SK-N-SH (cell line): ENCODE results near the gene SCO1. TPM values are rescaled to one million over a fixed set of nuclear protein-coding genes. Genes with fewer than 3 reads are reported as not detected.

Experiments
- CTCF ChIA-PET: fragments of 300-600, 350-600 bp; formaldehyde crosslinking; extraction: SDS; loops from one replicate; lab custom pipeline; 2021; lab: Yijun Ruan, JAX
- POLR2A ChIA-PET: fragments of 350-600 bp; sonication (Branson Sonifier 250); formaldehyde crosslinking; extraction: SDS; loops from one replicate; lab custom pipeline; 2020; ENCODE audit warnings: antibody characterized with exemption, inconsistent platforms; lab: Yijun Ruan, JAX
- DNase-seq: peaks from one replicate; pipeline ENCODE4 v3.0.0; 2012
- H2AFZ ChIP-seq: fragments of 200-600 bp; sonication (generic); 2 replicates; pipeline ENCODE4 v1.8.1; 2016; ENCODE audit warnings: antibody characterized with exemption, mild to moderate bottlenecking, low read depth
- H3F3A ChIP-seq: fragments of 200-600 bp; sonication (generic); replicated peaks from 2 replicates; pipeline ENCODE3; 2016; ENCODE audit warnings: antibody characterized with exemption, mild to moderate bottlenecking; ENCODE audit not compliant: insufficient read depth
- H3K27ac ChIP-seq, 2 experiments: fragments of 200-500 bp in 1 of 2; fragments of 200-600 bp in 1 of 2; sonication (Bioruptor generic) in 1 of 2; sonication (generic), shearing (Covaris generic) in 1 of 2; 2 replicates each; pipeline versions ENCODE4 v1.5.1 to v1.6.1; 2014 to 2016; ENCODE audit warnings: low read depth in 2 of 2, inconsistent platforms in 1 of 2, low read length in 1 of 2, mild to moderate bottlenecking in 1 of 2, mixed read lengths in 1 of 2
- H3K27me3 ChIP-seq: fragments of 200-600 bp; sonication (generic), shearing (Covaris generic); 2 replicates; pipeline ENCODE4 v1.6.1; 2016; ENCODE audit warnings: mixed run types; ENCODE audit not compliant: insufficient read depth
- H3K36me3 ChIP-seq, 2 experiments: fragments of 200-500 bp in 1 of 2; fragments of 200-600 bp in 1 of 2; sonication (Bioruptor generic) in 1 of 2; sonication (generic) in 1 of 2; replicated peaks in 1 of 2; 2 replicates each; pipeline versions ENCODE3 to v1.5.1; 2014 to 2016; ENCODE audit warnings: low read length in 1 of 2, mild to moderate bottlenecking in 1 of 2; ENCODE audit not compliant: insufficient read depth in 2 of 2, control insufficient read depth in 1 of 2
- H3K4me1 ChIP-seq, 2 experiments: fragments of 200-500 bp in 1 of 2; fragments of 200-600 bp in 1 of 2; sonication (Bioruptor generic) in 1 of 2; sonication (generic), shearing (Covaris generic) in 1 of 2; 2 replicates each; pipeline versions ENCODE4 v1.5.1 to v1.6.1; 2014 to 2016; ENCODE audit warnings: low read depth in 1 of 2, low read length in 1 of 2, mixed run types in 1 of 2; ENCODE audit not compliant: insufficient read depth in 2 of 2, control insufficient read depth in 1 of 2
- H3K4me2 ChIP-seq: fragments of 200-600 bp; sonication (generic), shearing (Covaris generic); 2 replicates; pipeline ENCODE4 v1.6.1; 2017; ENCODE audit warnings: mixed run types
- H3K4me3 ChIP-seq, 2 experiments: fragments of 200-500 bp in 1 of 2; fragments of 200-600 bp in 1 of 2; sonication (Bioruptor generic) in 1 of 2; sonication (generic), shearing (Covaris generic) in 1 of 2; 2 replicates each; pipeline versions ENCODE4 v1.5.1 to v1.8.1; 2014 to 2016; ENCODE audit warnings: low read depth in 2 of 2, inconsistent platforms in 1 of 2, low read length in 1 of 2, mild to moderate bottlenecking in 1 of 2, mixed read lengths in 1 of 2, moderate library complexity in 1 of 2
- H3K79me2 ChIP-seq: fragments of 200-600 bp; sonication (generic); 2 replicates; pipeline ENCODE4 v1.8.1; 2017; ENCODE audit warnings: mild to moderate bottlenecking; ENCODE audit not compliant: insufficient read depth
- H3K9ac ChIP-seq: fragments of 200-600 bp; sonication (generic); 2 replicates; pipeline ENCODE4 v1.6.1; 2017; ENCODE audit warnings: mixed run types
- H3K9me2 ChIP-seq: fragments of 200-600 bp; sonication (generic); 2 replicates; pipeline ENCODE4 v1.6.1; 2017; ENCODE audit warnings: mixed run types
- H3K9me3 ChIP-seq: fragments of 200-600 bp; sonication (generic); 2 replicates; pipeline ENCODE4 v1.6.1; 2017; ENCODE audit warnings: mixed run types, mild to moderate bottlenecking, moderate library complexity
- H4K20me1 ChIP-seq: fragments of 200-600 bp; sonication (generic); 2 replicates; pipeline ENCODE4 v1.6.1; 2017; ENCODE audit warnings: mild to moderate bottlenecking, mixed run types; ENCODE audit not compliant: insufficient read depth
- CHD2 ChIP-seq: fragments of 150-350 bp; IDR thresholded peaks from 2 replicates; pipeline ENCODE4 v1.6.1; 2018; ENCODE audit warnings: low read length; ENCODE audit not compliant: partially characterized antibody
- ELF1 ChIP-seq: IDR thresholded peaks from 2 replicates; pipeline ENCODE4 v1.4.0; 2012
- EP300 ChIP-seq, 2 experiments: IDR thresholded peaks; 2 replicates each; pipeline versions ENCODE4 v1.4.0 to v1.6.1; 2012; ENCODE audit warnings: borderline replicate concordance in 1 of 2, low read depth in 1 of 2, low read length in 1 of 2
- EZH2phosphoT487 ChIP-seq: fragments of 200-600 bp; sonication (generic); IDR thresholded peaks from 2 replicates; pipeline ENCODE4 v1.6.1; 2017; ENCODE audit warnings: low read depth, mixed run types, mild to moderate bottlenecking, antibody characterized with exemption, moderate library complexity, borderline replicate concordance
- FOXM1 ChIP-seq: IDR thresholded peaks from 2 replicates; pipeline ENCODE4 v1.4.0; 2012; ENCODE audit warnings: low read depth, mild to moderate bottlenecking
- GATA2 ChIP-seq: sonication (generic); formaldehyde crosslinking; IDR thresholded peaks from 2 replicates; pipeline ENCODE4 v1.5.0; 2020; ENCODE audit warnings: mild to moderate bottlenecking, missing genetic modification reagents
- MEF2A ChIP-seq: IDR thresholded peaks from 2 replicates; pipeline ENCODE4 v1.4.0; 2012; ENCODE audit warnings: low read depth, borderline replicate concordance
- MXI1 ChIP-seq: IDR thresholded peaks from 2 replicates; pipeline ENCODE4 v1.6.1; 2012; ENCODE audit warnings: mild to moderate bottlenecking, low read depth, low read length, improper control_type of control experiment
- NFIC ChIP-seq: IDR thresholded peaks from 2 replicates; pipeline ENCODE4 v1.4.0; 2012; ENCODE audit warnings: borderline replicate concordance
- POLR2AphosphoS5 ChIP-seq: IDR thresholded peaks from 2 replicates; pipeline ENCODE4 v1.6.1; 2012; ENCODE audit warnings: low read depth, low read length
- RAD21 ChIP-seq: IDR thresholded peaks from 2 replicates; pipeline ENCODE4 v1.6.1; 2012; ENCODE audit warnings: mild to moderate bottlenecking, low read length
- RFX5 ChIP-seq: IDR thresholded peaks from 2 replicates; pipeline ENCODE4 v1.6.1; 2012; ENCODE audit warnings: mild to moderate bottlenecking, improper control_type of control experiment, low read length
- RXRA ChIP-seq: IDR thresholded peaks from 2 replicates; pipeline ENCODE4 v1.4.0; 2012; ENCODE audit warnings: low read depth, mild to moderate bottlenecking, borderline replicate concordance
- SIN3A ChIP-seq: IDR thresholded peaks from 2 replicates; pipeline ENCODE4 v1.6.1; 2012; ENCODE audit warnings: low read depth, mild to moderate bottlenecking, low read length, moderate library complexity, borderline replicate concordance
- TAF1 ChIP-seq: IDR thresholded peaks from 2 replicates; pipeline ENCODE4 v1.6.1; 2012; ENCODE audit warnings: low read depth, mild to moderate bottlenecking, low read length, moderate library complexity, borderline replicate concordance
- TCF12 ChIP-seq: IDR thresholded peaks from 2 replicates; pipeline ENCODE4 v1.4.0; 2012
- TEAD4 ChIP-seq: IDR thresholded peaks from 2 replicates; pipeline ENCODE4 v1.4.0; 2012; ENCODE audit warnings: mild to moderate bottlenecking, borderline replicate concordance; ENCODE audit not compliant: insufficient read depth
- YY1 ChIP-seq: IDR thresholded peaks from 2 replicates; pipeline ENCODE4 v1.4.0; 2012; ENCODE audit warnings: low read depth, mild to moderate bottlenecking
- WGBS: methylation state at CpG from one replicate; pipeline ENCODE4 v1.1.6; 2017; ENCODE audit warnings: low lambda C conversion rate; 5-methylcytosine and 5-hydroxymethylcytosine counted together
- polyA plus RNA-seq, 3 experiments: library from polyadenylated mRNA; depleted of rRNA; stranded (reverse); fragments of >200 nt; gene quantifications; 2 replicates each; pipeline ENCODE4 v1.2.3, GENCODE V29; 2012
- TF ChIP-seq, protein P1 (sequence below): IDR thresholded peaks from 2 replicates; pipeline ENCODE4 v1.4.0; 2012; ENCODE audit warnings: low read depth
- TF ChIP-seq, protein P2 (sequence below): IDR thresholded peaks from 2 replicates; pipeline ENCODE4 v1.4.0; 2012; ENCODE audit warnings: low read depth, borderline replicate concordance
- TF ChIP-seq, protein P3 (sequence below): IDR thresholded peaks from 2 replicates; pipeline ENCODE4 v1.4.0; 2012; ENCODE audit warnings: low read depth, borderline replicate concordance
- TF ChIP-seq, protein P4 (sequence below): fragments of 150-350 bp; IDR thresholded peaks from 2 replicates; pipeline ENCODE4 v1.6.1; 2017; ENCODE audit warnings: antibody characterized with exemption, low read length, low read depth, borderline replicate concordance

The SCO1 gene
- polyA plus RNA-seq, 1 of the 3 experiments (the other 2 are of a cell fraction), result 28.6 TPM

DNA sequence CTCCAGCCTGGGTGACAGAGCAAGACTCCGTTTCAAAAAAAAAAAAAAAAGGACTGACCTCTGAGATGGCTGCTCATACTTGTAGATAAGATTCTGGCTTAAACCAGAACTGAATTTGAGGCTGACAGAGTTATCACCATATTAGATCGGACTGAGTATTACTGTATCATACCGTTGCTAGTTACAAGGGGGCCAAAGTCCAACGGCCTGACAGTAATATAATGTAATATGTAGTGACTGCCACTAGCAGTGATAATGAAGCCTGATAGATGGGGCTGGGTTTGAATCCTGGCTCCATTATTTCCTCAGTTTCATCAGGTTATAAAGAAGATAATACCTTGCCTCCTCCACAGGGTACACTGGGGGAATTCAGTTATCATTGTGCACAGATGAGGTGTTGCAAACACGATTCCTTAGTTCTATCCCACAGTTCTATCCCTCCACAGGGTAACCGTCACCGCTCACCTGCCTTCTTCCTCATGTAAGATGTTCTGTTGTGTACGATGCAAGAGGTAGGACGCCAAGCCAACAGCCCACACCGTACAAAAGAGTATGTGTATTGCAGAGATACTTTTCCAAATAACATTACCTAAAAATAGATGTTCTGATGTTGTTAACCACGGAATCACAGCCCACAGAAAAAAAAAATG lies 27.3 kb upstream of the SCO1 start:
- Histone ChIP-seq H3K9me3 (no peaks in the 10 kb centered on the region), H3K27ac (no peak overlapping the region), H3K27me3 (no peaks in the 10 kb centered on the region), H3K9ac (no peak overlapping the region), H3K4me3 (no peak overlapping the region), H3K4me1 (peaks cover 0 to 6% of the 10 kb centered on the region in 2 experiments; a peak in 1 of 4 replicates), H3K4me2 (no peak overlapping the region), H3K9me2 (no peaks in the 10 kb centered on the region), H3K79me2 (no peaks in the 10 kb centered on the region), H2AFZ (no peak overlapping the region), H3F3A (peaks cover 11% of the 10 kb centered on the region), H4K20me1 (no peaks in the 10 kb centered on the region), H3K36me3 (no peaks in the 10 kb centered on the region)
- CTCF ChIA-PET, result no interaction called here
- WGBS, result 79% methylated on average over 11 of the region's 11 CpGs
- POLR2A ChIA-PET, result no interaction called here
- TF ChIP-seq MEF2A, result no peak
- TF ChIP-seq, protein P1, sequence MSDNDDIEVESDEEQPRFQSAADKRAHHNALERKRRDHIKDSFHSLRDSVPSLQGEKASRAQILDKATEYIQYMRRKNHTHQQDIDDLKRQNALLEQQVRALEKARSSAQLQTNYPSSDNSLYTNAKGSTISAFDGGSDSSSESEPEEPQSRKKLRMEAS, result no peak
- no peak for TF ChIP-seq ELF1
- no peak for TF ChIP-seq NFIC
- TF ChIP-seq TAF1, result no peak
- no peak for TF ChIP-seq POLR2AphosphoS5
- no peak for DNase-seq

GRCh38 chr17:10718547-10718946 lies 21.2 kb upstream of the SCO1 start:
- Histone ChIP-seq H3K9me2 (no peaks in the 10 kb centered on the region), H3F3A (no peaks in the 10 kb centered on the region), H3K9me3 (no peaks in the 10 kb centered on the region), H3K79me2 (no peaks in the 10 kb centered on the region), H3K36me3 (no peaks in the 10 kb centered on the region), H4K20me1 (no peaks in the 10 kb centered on the region), H2AFZ (no peak overlapping the region), H3K4me2 (no peak overlapping the region), H3K9ac (no peak overlapping the region), H3K4me3 (no peak overlapping the region), H3K4me1 (no peaks in the 10 kb centered on the region), H3K27ac (no peak overlapping the region), H3K27me3 (no peaks in the 10 kb centered on the region)
- CTCF ChIA-PET, result interaction anchor here (0.7 to 1.2 kb wide), 3 partner anchors 13 to 19 kb away, joined by 4 to 5 read pairs (median 4); no protein-coding TSS in a partner anchor
- no peak for DNase-seq
- POLR2A ChIA-PET, result no interaction called here
- 3% methylated on average over 1 of the region's 1 CpG for WGBS
- no peak for TF ChIP-seq RAD21
- no peak for TF ChIP-seq EP300 (IDR thresholded peaks at IDR 0.05; ENCODE audit: borderline replicate concordance in 1 of 2, low read depth in 1 of 2, low read length in 1 of 2)
- no peak for TF ChIP-seq TCF12
- no peak for TF ChIP-seq RFX5
- no peak for TF ChIP-seq GATA2 (CRISPR knock-in tag)
- TF ChIP-seq POLR2AphosphoS5, result no peak
- no peak for TF ChIP-seq MXI1
- TF ChIP-seq, protein P2, sequence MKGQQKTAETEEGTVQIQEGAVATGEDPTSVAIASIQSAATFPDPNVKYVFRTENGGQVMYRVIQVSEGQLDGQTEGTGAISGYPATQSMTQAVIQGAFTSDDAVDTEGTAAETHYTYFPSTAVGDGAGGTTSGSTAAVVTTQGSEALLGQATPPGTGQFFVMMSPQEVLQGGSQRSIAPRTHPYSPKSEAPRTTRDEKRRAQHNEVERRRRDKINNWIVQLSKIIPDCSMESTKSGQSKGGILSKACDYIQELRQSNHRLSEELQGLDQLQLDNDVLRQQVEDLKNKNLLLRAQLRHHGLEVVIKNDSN, result no peak
- TF ChIP-seq SIN3A, result no peak
- no peak for TF ChIP-seq NFIC
- TF ChIP-seq MEF2A, result no peak
- TF ChIP-seq, protein P3, sequence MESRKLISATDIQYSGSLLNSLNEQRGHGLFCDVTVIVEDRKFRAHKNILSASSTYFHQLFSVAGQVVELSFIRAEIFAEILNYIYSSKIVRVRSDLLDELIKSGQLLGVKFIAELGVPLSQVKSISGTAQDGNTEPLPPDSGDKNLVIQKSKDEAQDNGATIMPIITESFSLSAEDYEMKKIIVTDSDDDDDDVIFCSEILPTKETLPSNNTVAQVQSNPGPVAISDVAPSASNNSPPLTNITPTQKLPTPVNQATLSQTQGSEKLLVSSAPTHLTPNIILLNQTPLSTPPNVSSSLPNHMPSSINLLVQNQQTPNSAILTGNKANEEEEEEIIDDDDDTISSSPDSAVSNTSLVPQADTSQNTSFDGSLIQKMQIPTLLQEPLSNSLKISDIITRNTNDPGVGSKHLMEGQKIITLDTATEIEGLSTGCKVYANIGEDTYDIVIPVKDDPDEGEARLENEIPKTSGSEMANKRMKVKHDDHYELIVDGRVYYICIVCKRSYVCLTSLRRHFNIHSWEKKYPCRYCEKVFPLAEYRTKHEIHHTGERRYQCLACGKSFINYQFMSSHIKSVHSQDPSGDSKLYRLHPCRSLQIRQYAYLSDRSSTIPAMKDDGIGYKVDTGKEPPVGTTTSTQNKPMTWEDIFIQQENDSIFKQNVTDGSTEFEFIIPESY, result no peak
- TF ChIP-seq, protein P4, sequence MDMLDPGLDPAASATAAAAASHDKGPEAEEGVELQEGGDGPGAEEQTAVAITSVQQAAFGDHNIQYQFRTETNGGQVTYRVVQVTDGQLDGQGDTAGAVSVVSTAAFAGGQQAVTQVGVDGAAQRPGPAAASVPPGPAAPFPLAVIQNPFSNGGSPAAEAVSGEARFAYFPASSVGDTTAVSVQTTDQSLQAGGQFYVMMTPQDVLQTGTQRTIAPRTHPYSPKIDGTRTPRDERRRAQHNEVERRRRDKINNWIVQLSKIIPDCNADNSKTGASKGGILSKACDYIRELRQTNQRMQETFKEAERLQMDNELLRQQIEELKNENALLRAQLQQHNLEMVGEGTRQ, result no peak
- TF ChIP-seq, protein P1, result no peak
- TF ChIP-seq EZH2phosphoT487, result no peak
- TF ChIP-seq TEAD4, result no peak
- TF ChIP-seq YY1, result no peak
- no peak for TF ChIP-seq CHD2
- no peak for TF ChIP-seq RXRA
- no peak for TF ChIP-seq FOXM1
